Measurements from ENCODE around the gene CREB3L4. TPM values are rescaled to one million over a fixed set of nuclear protein-coding genes. Genes with fewer than 3 reads are reported as not detected.

CREB3L4 gene
- total RNA-seq, 4 donors from 2014 or later: 6.6 to 23.1 (median 17.0) TPM

GRCh38 chr1:153958111-153958960 is 9.4 kb upstream of the CREB3L4 start, which contains the start of gene CRTC2:
TSS of gene CRTC2 (minus strand) at chr1:153958612. CDS start at chr1:153958497, 115 bp downstream.
- DNase-seq: peak; percentile 100
- Histone ChIP-seq H3K27ac (peak within 1 kb of the TSS; percentile 78 to 88 (median 84)), H3K9me3 (no peaks in the 10 kb centered on the region), H3K36me3 (peaks cover 3 to 9% of the 10 kb centered on the region in 2 donors), H3K4me3 (replicated peaks in 1 of 3) (peak within 1 kb of the TSS; percentile 65 to 89 (median 83)), H3K27me3 (no peaks in the 10 kb centered on the region), H3K4me1 (peaks cover 34 to 39% of the 10 kb centered on the region in 2 donors)
- intact Hi-C loops (cut with DNase I): no loop called here
- TF ChIP-seq CTCF (IDR thresholded peaks at IDR 0.05): no peak
- TF ChIP-seq POLR2A (IDR thresholded peaks at IDR 0.05): peak; percentile 5 to 76
- 0% methylated on average over 50 to 56 of the region's 75 CpGs for WGBS, 2 donors

GRCh38 chr1:153958961-153959260 is 8.8 kb upstream of the CREB3L4 start:
- no peak overlapping the region for H3K4me3 ChIP-seq (replicated peaks in 1 of 3)
- H3K27ac ChIP-seq: peak overlapping the region; percentile 47 to 78 (median 64)
- H3K4me1 ChIP-seq: peaks cover 36 to 40% of the 10 kb centered on the region in 2 donors
- peaks cover 0 to 9% of the 10 kb centered on the region in 2 donors for H3K36me3 ChIP-seq
- intact Hi-C loops (cut with DNase I): no loop called here
- TF ChIP-seq CTCF (IDR thresholded peaks at IDR 0.05) (no peak), POLR2A (IDR thresholded peaks at IDR 0.05) (no peak)
- H3K9me3 ChIP-seq: no peaks in the 10 kb centered on the region
- peak in 1 of 2 donors; percentile 27 for DNase-seq
- H3K27me3 ChIP-seq: no peaks in the 10 kb centered on the region
- 20 to 22% methylated on average over 4 of the region's 4 CpGs for WGBS, 2 donors

- Histone ChIP-seq H3K27ac (peak overlapping the region in 2 of 3 donors; percentile 64 to 78), H3K4me3 (replicated peaks in 1 of 3) (no peak overlapping the region), H3K36me3 (peaks cover 0 to 9% of the 10 kb centered on the region in 2 donors), H3K27me3 (no peaks in the 10 kb centered on the region), H3K4me1 (peaks cover 40 to 45% of the 10 kb centered on the region in 2 donors), H3K9me3 (no peaks in the 10 kb centered on the region)
- WGBS, 2 donors: 69 to 76% methylated on average over 3 of the region's 3 CpGs
- no peak for DNase-seq
- TF ChIP-seq CTCF (IDR thresholded peaks at IDR 0.05): no peak
- TF ChIP-seq POLR2A (IDR thresholded peaks at IDR 0.05): no peak
- intact Hi-C loops (cut with DNase I): no loop called here
Observed at GRCh38 chr1:153959454-153959853, 8.2 kb upstream of the CREB3L4 start.

GRCh38 chr1:153960206-153960605 is 7.5 kb upstream of the CREB3L4 start:
- H3K4me1 ChIP-seq: peaks cover 40 to 52% of the 10 kb centered on the region in 2 donors
- H3K27ac ChIP-seq: no peak overlapping the region
- TF ChIP-seq CTCF (IDR thresholded peaks at IDR 0.05) (no peak), POLR2A (IDR thresholded peaks at IDR 0.05) (no peak)
- WGBS, 2 donors: 83 to 97% methylated on average over 1 to 11 of the region's 11 CpGs
- no peak for DNase-seq
- no peaks in the 10 kb centered on the region for H3K9me3 ChIP-seq
- peaks cover 0 to 9% of the 10 kb centered on the region in 2 donors for H3K36me3 ChIP-seq
- H3K4me3 ChIP-seq (replicated peaks in 1 of 3): no peak overlapping the region
- H3K27me3 ChIP-seq: no peaks in the 10 kb centered on the region
- intact Hi-C loops (cut with DNase I): no loop called here

GRCh38 chr1:153961421-153961820 is 6.3 kb upstream of the CREB3L4 start:
- no peak overlapping the region for H3K4me3 ChIP-seq (replicated peaks in 1 of 3)
- no peaks in the 10 kb centered on the region for H3K27me3 ChIP-seq
- intact Hi-C loops (cut with DNase I): no loop called here
- no peaks in the 10 kb centered on the region for H3K9me3 ChIP-seq
- TF ChIP-seq CTCF (IDR thresholded peaks at IDR 0.05) (no peak), POLR2A (IDR thresholded peaks at IDR 0.05) (no peak)
- H3K36me3 ChIP-seq: peaks cover 0 to 9% of the 10 kb centered on the region in 2 donors
- 77 to 87% methylated on average over 4 of the region's 4 CpGs for WGBS, 2 donors
- no peak for DNase-seq
- H3K27ac ChIP-seq: peak overlapping the region in 1 of 3 donors; percentile 98
- H3K4me1 ChIP-seq: peaks cover 41 to 48% of the 10 kb centered on the region in 2 donors

Data from thyroid gland (tissue), 4 donors.